ENCODE data around the gene ACOX1.

- TF ChIP-seq EZH2 (IDR thresholded peaks at IDR 0.05; ENCODE audit: insufficient read depth, poor library complexity, severe bottlenecking): no peak
- no peak for TF ChIP-seq EZH2phosphoT487 (IDR thresholded peaks at IDR 0.05; ENCODE audit: insufficient read depth, low read depth)
Measured at GRCh38 chr17:75919611-75920010, 59.4 kb downstream of the ACOX1 start.

All from GM23248 (cell line).